Neutrophil (primary cell): ENCODE data around the gene RAE1.

ENCODE experiments used
- H3K27ac ChIP-seq: fragments of 200-600 bp; sonication (generic); 2 replicates; pipeline ENCODE4 v1.5.1; 2016; ENCODE audit warnings: mild to moderate bottlenecking, moderate library complexity
- H3K27me3 ChIP-seq: fragments of 200-600 bp; sonication (generic); 2 replicates; pipeline ENCODE4 v1.6.0; 2016; ENCODE audit warnings: mild to moderate bottlenecking
- H3K36me3 ChIP-seq: fragments of 200-600 bp; sonication (generic); 2 replicates; pipeline ENCODE4 v1.5.1; 2017
- H3K4me1 ChIP-seq, 2 experiments: fragments of 200-600 bp in 1 of 2; sonication (generic) in 1 of 2; 1 replicate in 1 of 2; 2 replicates in 1 of 2; pipeline versions ENCODE4 v1.5.1 to v1.6.1; 2013 to 2016; ENCODE audit warnings: low read depth in 1 of 2, low read length in 1 of 2, mild to moderate bottlenecking in 1 of 2, moderate library complexity in 1 of 2; ENCODE audit not compliant: control insufficient read depth in 1 of 2, insufficient read depth in 1 of 2
- H3K4me3 ChIP-seq, 2 experiments: fragments of 200-600 bp in 1 of 2; sonication (generic) in 1 of 2; 1 replicate in 1 of 2; 2 replicates in 1 of 2; pipeline ENCODE4 v1.5.1; 2013 to 2016; ENCODE audit warnings: low read depth in 1 of 2, low read length in 1 of 2, mild to moderate bottlenecking in 1 of 2, moderate library complexity in 1 of 2
- H3K9me3 ChIP-seq: fragments of 200-600 bp; sonication (generic); 2 replicates; pipeline ENCODE4 v1.5.1; 2016
- TF ChIP-seq, protein P1 (sequence below): fragments of 200-600 bp; sonication (generic); IDR thresholded peaks from 2 replicates; pipeline ENCODE4 v1.5.1; 2016; ENCODE audit warnings: antibody characterized with exemption

The RAE1 gene

DNA sequence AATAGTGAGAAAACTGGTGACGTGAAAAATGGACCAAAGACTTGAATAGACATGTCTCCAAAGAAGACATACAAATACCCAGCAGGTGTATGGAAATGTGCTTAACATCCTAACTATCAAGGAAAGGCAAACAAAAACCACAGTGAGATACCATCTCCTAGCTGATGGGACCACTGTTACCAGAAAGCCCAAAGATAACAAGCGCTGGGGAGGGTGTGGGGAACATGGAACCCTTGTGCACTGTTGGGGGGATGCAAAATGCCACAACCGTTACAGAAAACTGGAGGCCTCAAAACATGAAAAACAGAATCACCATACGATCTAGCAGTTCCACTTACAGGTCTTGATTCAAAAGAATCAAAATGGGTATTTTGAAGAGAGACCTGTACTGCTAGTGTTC lies 20.3 kb downstream of the RAE1 start:
- Histone ChIP-seq H3K27me3 (no peaks in the 10 kb centered on the region), H3K36me3 (peaks cover 56% of the 10 kb centered on the region), H3K4me3 (no peak overlapping the region), H3K4me1 (peaks cover 42 to 47% of the 10 kb centered on the region in 2 experiments), H3K27ac (no peak overlapping the region), H3K9me3 (no peaks in the 10 kb centered on the region)
- TF ChIP-seq, protein P1, sequence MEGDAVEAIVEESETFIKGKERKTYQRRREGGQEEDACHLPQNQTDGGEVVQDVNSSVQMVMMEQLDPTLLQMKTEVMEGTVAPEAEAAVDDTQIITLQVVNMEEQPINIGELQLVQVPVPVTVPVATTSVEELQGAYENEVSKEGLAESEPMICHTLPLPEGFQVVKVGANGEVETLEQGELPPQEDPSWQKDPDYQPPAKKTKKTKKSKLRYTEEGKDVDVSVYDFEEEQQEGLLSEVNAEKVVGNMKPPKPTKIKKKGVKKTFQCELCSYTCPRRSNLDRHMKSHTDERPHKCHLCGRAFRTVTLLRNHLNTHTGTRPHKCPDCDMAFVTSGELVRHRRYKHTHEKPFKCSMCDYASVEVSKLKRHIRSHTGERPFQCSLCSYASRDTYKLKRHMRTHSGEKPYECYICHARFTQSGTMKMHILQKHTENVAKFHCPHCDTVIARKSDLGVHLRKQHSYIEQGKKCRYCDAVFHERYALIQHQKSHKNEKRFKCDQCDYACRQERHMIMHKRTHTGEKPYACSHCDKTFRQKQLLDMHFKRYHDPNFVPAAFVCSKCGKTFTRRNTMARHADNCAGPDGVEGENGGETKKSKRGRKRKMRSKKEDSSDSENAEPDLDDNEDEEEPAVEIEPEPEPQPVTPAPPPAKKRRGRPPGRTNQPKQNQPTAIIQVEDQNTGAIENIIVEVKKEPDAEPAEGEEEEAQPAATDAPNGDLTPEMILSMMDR, result no peak

DNA sequence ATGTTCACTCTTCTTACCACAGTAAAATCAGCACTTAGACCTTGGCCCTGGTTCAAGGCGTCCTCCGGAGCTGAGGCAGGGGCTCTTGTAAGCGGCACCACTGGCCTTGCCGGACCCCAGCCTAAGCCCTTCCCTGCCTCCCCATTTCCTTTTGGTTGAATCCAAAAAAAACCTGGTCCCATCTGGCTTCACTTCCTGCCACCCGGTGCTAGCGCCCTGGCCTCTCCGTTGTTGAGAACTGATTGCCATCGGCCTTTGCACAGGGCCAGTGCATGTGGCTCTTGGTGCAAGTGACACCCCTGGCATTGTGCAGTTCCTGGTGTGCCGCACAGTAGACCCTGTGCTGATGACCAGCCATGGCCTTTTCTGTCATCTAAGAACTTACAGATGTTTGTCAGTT lies 21.1 kb downstream of the RAE1 start:
- Histone ChIP-seq H3K27me3 (no peaks in the 10 kb centered on the region), H3K4me1 (peaks cover 50 to 55% of the 10 kb centered on the region in 2 experiments), H3K36me3 (peaks cover 52% of the 10 kb centered on the region), H3K27ac (no peak overlapping the region), H3K9me3 (no peaks in the 10 kb centered on the region), H3K4me3 (no peak overlapping the region)
- TF ChIP-seq, protein P1, result no peak

DNA sequence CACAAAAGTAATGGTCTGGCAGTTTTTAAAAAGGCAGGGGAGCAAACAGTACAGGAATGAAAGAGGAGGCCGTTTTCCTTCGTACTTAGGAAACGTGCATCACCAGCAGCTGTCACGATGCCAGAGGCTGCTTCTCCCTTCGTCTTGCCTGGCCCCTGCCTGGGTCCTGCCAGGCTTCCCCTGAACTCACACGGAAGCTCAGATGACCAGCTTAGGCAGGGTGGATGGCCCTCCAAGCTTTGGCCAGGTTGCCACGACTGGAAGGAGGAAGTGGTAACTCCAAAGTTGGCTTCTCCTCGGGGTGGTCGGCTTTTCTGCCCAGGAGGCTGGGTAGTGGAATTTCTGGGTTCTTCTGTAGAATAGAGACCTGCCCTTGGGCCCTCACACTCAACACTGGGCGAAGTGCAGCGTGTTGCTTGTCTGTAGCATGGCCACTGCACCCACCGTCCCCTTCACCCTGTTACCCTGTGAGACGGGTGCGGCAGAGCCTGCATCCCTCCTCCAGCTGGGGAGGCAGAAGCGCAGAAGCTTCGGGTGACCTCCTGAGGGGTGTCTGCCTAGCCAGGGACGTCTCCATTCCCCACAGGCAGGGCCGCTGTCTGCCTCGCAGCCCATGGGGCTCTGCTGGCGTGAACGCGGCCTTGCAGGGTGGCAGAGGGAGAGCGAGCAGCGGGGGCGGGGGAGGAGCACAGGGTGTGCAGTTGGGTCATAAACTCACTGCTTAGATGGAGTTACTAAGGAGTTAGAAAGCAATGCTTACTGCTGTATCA lies 21.7 kb downstream of the RAE1 start:
- TF ChIP-seq, protein P1, result no peak
- Histone ChIP-seq H3K36me3 (peaks cover 53% of the 10 kb centered on the region), H3K4me3 (no peak overlapping the region)

DNA sequence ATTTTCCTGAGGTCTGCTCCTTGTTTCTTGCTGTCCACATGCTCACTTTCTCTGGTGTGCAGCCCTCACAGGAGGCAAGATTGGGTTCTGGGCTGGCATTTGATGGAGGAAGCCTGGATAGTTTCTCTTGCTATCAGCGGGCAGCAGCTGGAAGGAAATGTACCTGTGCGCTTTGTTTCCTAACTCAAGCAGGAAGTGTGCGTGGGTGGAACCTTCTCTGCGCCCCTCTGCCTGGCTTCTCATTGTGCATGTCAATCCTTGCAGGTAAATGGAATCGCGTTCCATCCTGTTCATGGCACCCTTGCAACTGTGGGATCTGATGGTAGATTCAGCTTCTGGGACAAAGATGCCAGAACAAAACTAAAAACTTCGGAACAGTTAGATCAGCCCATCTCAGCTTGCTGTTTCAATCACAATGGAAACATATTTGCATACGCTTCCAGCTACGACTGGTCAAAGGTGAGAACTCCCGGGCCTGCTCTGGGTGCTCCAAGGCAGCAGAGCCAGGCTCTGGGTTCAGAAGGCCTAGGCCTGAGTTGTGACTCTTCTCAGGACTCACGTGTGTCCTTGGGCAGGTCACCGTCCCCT lies 23.4 kb downstream of the RAE1 start:
- TF ChIP-seq, protein P1, result no peak
- Histone ChIP-seq H3K27ac (peak overlapping the region; percentile 92), H3K4me1 (peaks cover 55 to 60% of the 10 kb centered on the region in 2 experiments), H3K9me3 (no peaks in the 10 kb centered on the region), H3K36me3 (peaks cover 54% of the 10 kb centered on the region), H3K27me3 (no peaks in the 10 kb centered on the region), H3K4me3 (peak overlapping the region; percentile 63 to 71)

More for the DNA sequence above, 21.7 kb downstream of the RAE1 start:
- no peaks in the 10 kb centered on the region for H3K9me3 ChIP-seq
- peak overlapping the region; percentile 92 for H3K27ac ChIP-seq
- H3K27me3 ChIP-seq, result no peaks in the 10 kb centered on the region
- H3K4me1 ChIP-seq, result peaks cover 56 to 61% of the 10 kb centered on the region in 2 experiments

DNA sequence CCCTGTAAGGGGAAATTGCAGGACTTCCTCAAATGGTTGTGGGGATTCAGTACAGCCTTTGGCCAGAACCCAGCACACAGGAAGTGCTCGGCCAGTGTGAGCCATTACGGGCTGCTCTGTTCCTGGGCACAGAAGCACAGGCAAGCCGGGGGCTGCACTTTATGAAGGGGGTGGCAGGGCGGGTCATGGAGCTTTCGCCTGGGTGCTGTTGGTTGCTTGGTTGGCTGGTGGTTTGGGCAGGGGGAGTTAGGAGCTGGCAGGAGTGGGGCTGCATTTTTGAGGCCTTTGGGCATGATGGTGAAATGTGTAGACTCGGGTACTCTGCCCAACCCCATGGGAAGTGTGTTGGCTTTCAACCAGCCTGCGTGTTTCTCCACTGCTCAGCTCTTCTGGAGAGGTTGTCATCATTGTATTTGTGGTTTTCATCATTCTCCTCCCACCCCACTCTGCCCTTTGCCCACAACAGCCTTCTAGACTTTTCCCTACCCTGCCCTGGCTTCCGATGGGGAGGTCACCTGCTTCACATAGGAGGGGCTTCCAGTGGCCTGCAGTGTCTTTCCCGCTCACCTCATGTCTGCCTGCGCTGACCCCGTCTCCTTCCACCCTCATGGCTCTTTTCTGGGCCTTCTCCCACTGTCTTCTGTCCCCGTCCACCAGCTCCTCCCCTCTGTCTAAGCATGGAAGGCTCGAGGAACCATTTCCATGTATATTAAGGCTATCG lies 24.0 kb downstream of the RAE1 start:
- peak overlapping the region; percentile 63 to 71 for H3K4me3 ChIP-seq
- no peaks in the 10 kb centered on the region for H3K9me3 ChIP-seq
- H3K27me3 ChIP-seq, result no peaks in the 10 kb centered on the region
- H3K27ac ChIP-seq, result peak overlapping the region; percentile 92
- peaks cover 49 to 54% of the 10 kb centered on the region in 2 experiments for H3K4me1 ChIP-seq
- peaks cover 55% of the 10 kb centered on the region for H3K36me3 ChIP-seq
- TF ChIP-seq, protein P1, result peak; percentile 67
